Naive B cell (primary cell): ENCODE measurements around the gene AP1G2. TPM values are rescaled to one million over a fixed set of nuclear protein-coding genes. Genes with fewer than 3 reads are reported as not detected.
"Not testable (repeated sequence)": the region's sequence is repeated elsewhere in the genome, so short reads cannot be mapped to it uniquely, and the experiment has no call there.

ENCODE experiments used
- ATAC-seq, 2 donors: fragments of 150-1000 bp; cut with Tn5 transposase; 2 replicates each; pipeline ENCODE4 v1.10.0; 2021; ENCODE audit warnings: low read depth in 2 of 2, mild to moderate bottlenecking in 2 of 2, moderate library complexity in 2 of 2
- DNase-seq: peaks from one replicate; pipeline ENCODE4 v3.0.0; 2022
- H3K27ac Mint-ChIP-seq, 6 donors: one replicate each; pipeline ENCODE4 v1.8.0; 2020 to 2022; ENCODE audit warnings: mild to moderate bottlenecking in 6 of 6, mixed read lengths in 6 of 6, moderate library complexity in 5 of 6, inconsistent platforms in 2 of 6
- H3K27me3 Mint-ChIP-seq, 3 donors: one replicate each; pipeline ENCODE4 v1.8.0; 2021 to 2022; ENCODE audit warnings: mixed read lengths in 3 of 3, mild to moderate bottlenecking in 1 of 3
- H3K36me3 Mint-ChIP-seq, 2 donors: one replicate each; pipeline ENCODE4 v1.8.0; 2020 to 2022; ENCODE audit warnings: mixed read lengths in 2 of 2, inconsistent platforms in 1 of 2, mild to moderate bottlenecking in 1 of 2
- H3K4me1 Mint-ChIP-seq, 3 donors: one replicate each; pipeline ENCODE4 v1.8.0; 2020 to 2022; ENCODE audit warnings: mixed read lengths in 3 of 3, inconsistent platforms in 1 of 3, mild to moderate bottlenecking in 1 of 3, moderate library complexity in 1 of 3
- H3K4me3 Mint-ChIP-seq, 8 donors: one replicate each; pipeline ENCODE4 v1.8.0; 2020 to 2022; ENCODE audit warnings: mild to moderate bottlenecking in 8 of 8, mixed read lengths in 8 of 8, moderate library complexity in 8 of 8, inconsistent platforms in 2 of 8
- H3K9me3 Mint-ChIP-seq, 7 donors: one replicate each; pipeline ENCODE4 v1.8.0; 2020 to 2022; ENCODE audit warnings: mixed read lengths in 7 of 7, mild to moderate bottlenecking in 5 of 7, inconsistent platforms in 2 of 7, moderate library complexity in 1 of 7
- polyA plus RNA-seq, 6 donors: library from polyadenylated mRNA; unstranded; fragments of 300-500 nt; fragmentation: Illumina TruSeq; gene quantifications; one replicate each; pipeline ENCODE4 v1.2.3, GENCODE V29; 2021; ENCODE audit warnings: low read depth in 6 of 6

The AP1G2 gene
- polyA plus RNA-seq, 6 donors from 2014 or later = 58.3 to 116 (median 80.4) TPM

GRCh38 chr14:23583761-23584526, 16.4 kb upstream of the AP1G2 start:
- peaks cover 34 to 61% (median 48%) of the 10 kb centered on the region in 3 donors for H3K27me3 Mint-ChIP-seq
- not testable (repeated sequence) for ATAC-seq, H3K27ac Mint-ChIP-seq, H3K36me3 Mint-ChIP-seq, H3K4me1 Mint-ChIP-seq, H3K4me3 Mint-ChIP-seq, DNase-seq, H3K9me3 Mint-ChIP-seq

- H3K27me3 Mint-ChIP-seq = peaks cover 34 to 63% (median 49%) of the 10 kb centered on the region in 3 donors
- no peaks in the 10 kb centered on the region for H3K36me3 Mint-ChIP-seq
- peaks cover 0 to 7% (median 3%) of the 10 kb centered on the region in 7 donors for H3K9me3 Mint-ChIP-seq
- H3K4me1 Mint-ChIP-seq = peaks cover 7 to 10% (median 8%) of the 10 kb centered on the region in 3 donors
- H3K27ac Mint-ChIP-seq = no peak overlapping the region
- ATAC-seq (no peak), DNase-seq (no peak)
- H3K4me3 Mint-ChIP-seq = no peak overlapping the region
These were observed 15.5 kb upstream of the AP1G2 start for GRCh38 chr14:23582906-23583760.

DNA sequence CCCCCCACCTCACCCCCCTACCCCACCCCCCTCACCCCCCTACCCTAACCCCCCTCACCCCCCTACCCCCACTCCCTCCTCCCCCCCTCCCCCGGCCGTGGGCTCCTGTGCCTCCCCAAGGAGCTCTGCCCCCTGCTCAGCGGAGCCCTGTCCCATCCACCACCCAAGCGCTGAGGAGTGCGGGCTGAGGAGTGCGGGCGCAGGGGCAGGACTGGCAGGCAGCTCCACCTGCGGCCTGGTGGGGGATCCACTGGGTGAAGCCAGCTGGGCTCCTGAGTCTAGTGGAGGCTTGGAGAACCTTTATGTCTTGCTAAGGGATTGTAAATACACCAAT, 13.3 kb upstream of the AP1G2 start:
- H3K27ac Mint-ChIP-seq = no peak overlapping the region
- peaks cover 33 to 73% (median 63%) of the 10 kb centered on the region in 3 donors for H3K27me3 Mint-ChIP-seq
- H3K4me1 Mint-ChIP-seq = peaks cover 21 to 27% (median 22%) of the 10 kb centered on the region in 3 donors
- ATAC-seq (no peak), DNase-seq (no peak)
- no peak overlapping the region for H3K4me3 Mint-ChIP-seq
- H3K9me3 Mint-ChIP-seq = peaks cover 0 to 9% (median 3%) of the 10 kb centered on the region in 7 donors
- peaks cover 0 to 9% of the 10 kb centered on the region in 2 donors for H3K36me3 Mint-ChIP-seq

DNA sequence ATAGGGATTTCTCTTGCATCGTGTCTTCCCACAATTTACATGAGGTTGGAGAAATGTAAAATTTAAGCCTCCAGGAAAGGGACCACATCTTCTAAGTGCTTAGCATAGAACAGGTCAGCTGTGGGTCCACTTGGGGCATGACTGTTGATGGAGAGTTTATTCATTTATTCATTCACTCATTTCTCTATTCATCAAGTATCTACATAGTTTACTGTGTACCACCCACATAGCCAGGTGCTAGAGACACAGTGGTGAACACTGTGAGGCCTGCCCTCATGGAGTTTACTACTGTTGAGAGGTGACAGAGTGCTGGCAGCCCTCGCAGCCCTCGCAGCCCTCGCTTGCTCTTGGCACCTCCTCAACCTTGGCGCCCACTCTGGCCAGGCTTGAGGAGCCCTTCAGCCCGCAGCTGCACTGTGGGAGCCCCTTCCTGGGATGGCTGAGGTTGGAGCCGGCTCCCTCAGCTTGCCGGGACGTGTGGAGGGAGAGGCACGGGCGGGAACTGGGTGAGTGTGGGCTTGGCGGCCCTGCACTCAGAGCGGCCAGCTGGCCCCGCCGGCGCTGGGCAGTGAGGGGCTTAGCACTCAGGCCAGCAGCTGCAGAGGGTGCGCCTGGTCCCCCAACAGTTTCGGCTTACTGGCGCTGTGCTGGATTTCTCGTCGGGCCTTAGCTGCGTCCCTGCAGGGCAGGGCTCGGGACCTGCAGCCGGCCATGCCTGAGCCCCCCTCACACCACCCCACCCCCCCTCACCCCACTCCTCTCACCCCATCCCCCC, 12.7 kb upstream of the AP1G2 start:
- H3K9me3 Mint-ChIP-seq = peaks cover 0 to 9% (median 0%) of the 10 kb centered on the region in 7 donors
- peaks cover 0 to 9% of the 10 kb centered on the region in 2 donors for H3K36me3 Mint-ChIP-seq
- H3K27me3 Mint-ChIP-seq = peaks cover 30 to 76% (median 61%) of the 10 kb centered on the region in 3 donors
- peaks cover 21 to 27% (median 22%) of the 10 kb centered on the region in 3 donors for H3K4me1 Mint-ChIP-seq
- DNase-seq (no peak), ATAC-seq (no peak)
- no peak overlapping the region for H3K4me3 Mint-ChIP-seq
- H3K27ac Mint-ChIP-seq = no peak overlapping the region

DNA sequence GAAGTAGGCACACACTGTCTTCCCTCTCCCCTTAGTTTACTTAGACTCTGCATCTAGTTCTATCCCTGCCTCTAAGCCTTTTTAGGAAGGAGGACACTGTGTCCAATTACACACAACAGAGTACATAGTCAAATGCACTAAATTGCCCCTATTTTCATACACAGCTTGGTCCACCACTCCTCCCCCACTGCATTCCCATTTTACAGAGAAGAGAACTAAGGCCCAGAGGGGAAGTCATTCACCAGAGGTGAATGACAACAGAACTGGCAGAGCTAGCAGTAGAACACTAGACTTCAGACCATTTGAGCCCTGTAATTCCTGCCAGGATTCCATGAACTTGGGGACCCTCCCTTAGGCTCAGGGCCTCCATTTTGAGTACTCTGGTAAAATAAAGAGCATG, 12.1 kb upstream of the AP1G2 start:
- H3K27me3 Mint-ChIP-seq = peaks cover 35 to 81% (median 66%) of the 10 kb centered on the region in 3 donors
- H3K9me3 Mint-ChIP-seq = peaks cover 0 to 9% (median 3%) of the 10 kb centered on the region in 7 donors
- DNase-seq (no peak), ATAC-seq (no peak)
- peak overlapping the region in 2 of 6 donors; percentile 18 to 80 for H3K27ac Mint-ChIP-seq
- H3K36me3 Mint-ChIP-seq = peaks cover 0 to 9% of the 10 kb centered on the region in 2 donors
- no peak overlapping the region for H3K4me3 Mint-ChIP-seq
- peaks cover 21 to 27% (median 22%) of the 10 kb centered on the region in 3 donors for H3K4me1 Mint-ChIP-seq

GRCh38 chr14:23579311-23579630, 11.7 kb upstream of the AP1G2 start:
- H3K27me3 Mint-ChIP-seq = peaks cover 38 to 81% (median 71%) of the 10 kb centered on the region in 3 donors
- H3K9me3 Mint-ChIP-seq = peaks cover 0 to 7% (median 3%) of the 10 kb centered on the region in 7 donors
- H3K27ac Mint-ChIP-seq = peak overlapping the region in 1 of 6 donors; percentile 75

DNA sequence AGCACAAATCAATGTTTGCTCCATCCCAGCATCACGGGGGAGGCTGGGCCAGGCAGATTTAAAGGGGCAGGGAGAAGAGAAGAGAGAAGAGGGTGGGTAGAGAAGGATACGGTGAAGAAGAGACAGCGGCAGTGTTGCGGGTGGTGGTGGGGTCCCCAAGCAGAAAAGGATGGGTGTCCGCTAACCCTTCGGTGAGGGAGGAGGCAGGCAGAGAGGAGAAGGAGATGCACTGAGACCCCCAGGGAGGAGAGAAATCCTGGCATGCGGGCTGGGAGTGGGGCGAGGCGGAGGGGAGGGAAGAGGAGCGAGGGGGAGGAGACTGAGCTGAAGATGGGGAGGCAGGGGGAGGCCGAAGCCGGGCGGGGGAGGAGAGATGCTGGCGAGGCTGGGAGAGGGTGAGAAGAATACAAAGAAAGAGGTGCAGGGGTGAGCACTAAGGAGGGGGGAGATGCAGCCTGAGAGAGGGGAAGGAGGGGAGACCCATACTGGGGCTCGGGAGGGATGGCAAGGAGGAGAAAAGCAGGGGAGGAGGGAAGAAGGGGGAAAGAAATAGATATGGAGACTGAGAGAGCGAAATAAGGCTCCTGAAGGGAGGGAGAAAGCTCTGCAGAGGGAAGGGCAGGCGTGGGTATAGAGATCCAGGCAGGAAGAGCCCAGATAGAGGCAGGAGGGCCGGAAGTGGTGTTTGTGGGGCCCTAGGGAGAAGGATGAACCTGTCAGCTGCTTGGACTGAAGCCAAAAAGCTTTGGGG, 11.1 kb upstream of the AP1G2 start, which contains the start of gene JPH4:
Gene JPH4, minus strand, starts transcription at position 231 of the 751 bp plus-strand sequence. CDS start 1,337 bp downstream, outside the sequence.
- Mint-ChIP-seq H3K4me3 (peak within 1 kb of the TSS in 6 of 8 donors; percentile 6 to 70 (median 54)), H3K36me3 (peaks cover 0 to 9% of the 10 kb centered on the region in 2 donors), H3K9me3 (peaks cover 0 to 3% (median 0%) of the 10 kb centered on the region in 7 donors), H3K27me3 (peaks cover 40 to 81% (median 75%) of the 10 kb centered on the region in 3 donors), H3K4me1 (peaks cover 21 to 27% (median 22%) of the 10 kb centered on the region in 3 donors), H3K27ac (peak within 1 kb of the TSS in 2 of 6 donors; percentile 75 to 80)
- ATAC-seq (no peak), DNase-seq (no peak)

More at GRCh38 chr14:23579311-23579630, 11.7 kb upstream of the AP1G2 start:
- H3K36me3 Mint-ChIP-seq = peaks cover 0 to 9% of the 10 kb centered on the region in 2 donors
- peak overlapping the region in 1 of 8 donors; percentile 12 for H3K4me3 Mint-ChIP-seq
- no peak for ATAC-seq
- no peak for DNase-seq
- peaks cover 21 to 27% (median 22%) of the 10 kb centered on the region in 3 donors for H3K4me1 Mint-ChIP-seq

DNA sequence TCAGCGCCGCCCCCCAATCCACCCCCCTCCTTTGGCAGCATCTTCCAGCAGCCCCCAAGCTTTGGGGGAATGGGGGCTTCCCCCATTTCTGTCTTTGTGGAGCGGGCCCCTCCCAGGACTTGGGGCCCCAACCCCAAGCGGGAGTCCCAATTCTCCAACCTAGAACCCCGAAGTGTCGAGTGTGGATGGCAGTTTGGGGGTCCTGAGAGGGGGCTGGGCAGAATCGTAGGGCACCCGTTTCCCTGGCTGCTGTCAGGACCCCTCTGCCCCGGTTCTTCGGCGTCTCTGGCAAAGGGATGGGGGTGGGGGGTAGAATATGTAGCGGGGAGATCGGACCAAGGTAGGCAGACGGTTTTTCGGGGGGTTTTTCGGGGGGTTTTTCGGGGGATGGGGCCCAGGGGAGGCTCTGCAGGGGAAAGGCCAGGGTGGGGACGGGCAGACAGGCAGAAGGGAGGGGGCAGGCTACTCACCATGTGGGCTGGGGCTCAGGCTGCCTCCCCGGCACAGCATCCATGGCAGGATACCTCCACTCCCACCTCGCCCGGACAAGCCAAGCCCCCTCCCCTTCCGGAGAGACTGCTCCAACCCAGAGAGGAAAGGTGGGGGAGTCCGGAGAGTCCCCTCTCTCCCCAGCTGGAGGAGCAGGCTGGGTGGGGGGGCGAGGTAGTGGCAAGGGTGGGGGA, 10.3 kb upstream of the AP1G2 start:
- no peak for DNase-seq
- H3K27me3 Mint-ChIP-seq = peaks cover 47 to 88% (median 84%) of the 10 kb centered on the region in 3 donors
- H3K9me3 Mint-ChIP-seq = peaks cover 0 to 3% (median 0%) of the 10 kb centered on the region in 7 donors
- peak; percentile 68 to 77 for ATAC-seq
- peaks cover 21 to 27% (median 22%) of the 10 kb centered on the region in 3 donors for H3K4me1 Mint-ChIP-seq
- peaks cover 0 to 9% of the 10 kb centered on the region in 2 donors for H3K36me3 Mint-ChIP-seq
- H3K27ac Mint-ChIP-seq = peak overlapping the region in 2 of 6 donors; percentile 63 to 75
- H3K4me3 Mint-ChIP-seq = peak overlapping the region in 4 of 8 donors; percentile 6 to 70 (median 33)

- H3K27ac Mint-ChIP-seq = peak overlapping the region in 2 of 6 donors; percentile 72 to 87
These were observed 9.6 kb upstream of the AP1G2 start for GRCh38 chr14:23577004-23577681.

GRCh38 chr14:23573384-23574015, 5.9 kb upstream of the AP1G2 start:
- H3K4me3 Mint-ChIP-seq = no peak overlapping the region
- DNase-seq (no peak), ATAC-seq (no peak)
- H3K9me3 Mint-ChIP-seq = peaks cover 0 to 3% (median 0%) of the 10 kb centered on the region in 7 donors
- peaks cover 27 to 28% (median 28%) of the 10 kb centered on the region in 3 donors for H3K4me1 Mint-ChIP-seq
- H3K27me3 Mint-ChIP-seq = peaks cover 46 to 69% (median 68%) of the 10 kb centered on the region in 3 donors
- peak overlapping the region in 1 of 6 donors; percentile 3 for H3K27ac Mint-ChIP-seq
- peaks cover 0 to 18% of the 10 kb centered on the region in 2 donors for H3K36me3 Mint-ChIP-seq

More at GRCh38 chr14:23577004-23577681, 9.6 kb upstream of the AP1G2 start:
- peaks cover 22 to 27% (median 25%) of the 10 kb centered on the region in 3 donors for H3K4me1 Mint-ChIP-seq
- DNase-seq (no peak), ATAC-seq (peak; percentile 20 to 24)
- H3K9me3 Mint-ChIP-seq = peaks cover 0 to 3% (median 0%) of the 10 kb centered on the region in 7 donors
- H3K4me3 Mint-ChIP-seq = peak overlapping the region; percentile 2 to 91 (median 69)
- H3K27me3 Mint-ChIP-seq = peaks cover 55 to 88% (median 85%) of the 10 kb centered on the region in 3 donors
- peaks cover 0 to 11% of the 10 kb centered on the region in 2 donors for H3K36me3 Mint-ChIP-seq

DNA sequence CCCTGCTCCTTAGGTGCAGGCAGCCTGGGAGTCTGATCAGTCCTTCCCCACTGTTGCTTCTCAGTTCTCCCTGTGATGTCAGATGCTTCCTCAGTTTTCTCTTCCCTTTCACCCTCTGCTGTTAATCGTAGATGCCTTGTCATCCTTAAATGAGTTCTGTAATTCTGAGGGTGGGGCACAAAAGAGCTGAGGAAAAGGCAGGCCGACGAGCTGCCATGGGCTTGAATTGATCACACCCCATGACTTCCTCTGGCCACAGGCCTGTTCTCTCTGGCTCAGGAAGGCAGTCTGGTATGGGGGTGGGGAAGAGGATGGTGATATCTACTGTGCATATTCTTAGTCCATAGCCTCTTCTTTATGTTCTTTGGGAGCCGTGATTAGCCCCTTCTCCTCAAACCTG, 5.2 kb upstream of the AP1G2 start:
- H3K4me1 Mint-ChIP-seq = peaks cover 27% of the 10 kb centered on the region in 3 donors
- DNase-seq (no peak), ATAC-seq (no peak)
- H3K27me3 Mint-ChIP-seq = peaks cover 45 to 63% (median 62%) of the 10 kb centered on the region in 3 donors
- peak overlapping the region in 1 of 8 donors; percentile 17 for H3K4me3 Mint-ChIP-seq
- H3K9me3 Mint-ChIP-seq = peaks cover 0 to 3% (median 0%) of the 10 kb centered on the region in 7 donors
- H3K27ac Mint-ChIP-seq = peak overlapping the region in 2 of 6 donors; percentile 74 to 86
- H3K36me3 Mint-ChIP-seq = peaks cover 0 to 18% of the 10 kb centered on the region in 2 donors
